ENCODE data around the gene ELL.

ELL gene

DNA sequence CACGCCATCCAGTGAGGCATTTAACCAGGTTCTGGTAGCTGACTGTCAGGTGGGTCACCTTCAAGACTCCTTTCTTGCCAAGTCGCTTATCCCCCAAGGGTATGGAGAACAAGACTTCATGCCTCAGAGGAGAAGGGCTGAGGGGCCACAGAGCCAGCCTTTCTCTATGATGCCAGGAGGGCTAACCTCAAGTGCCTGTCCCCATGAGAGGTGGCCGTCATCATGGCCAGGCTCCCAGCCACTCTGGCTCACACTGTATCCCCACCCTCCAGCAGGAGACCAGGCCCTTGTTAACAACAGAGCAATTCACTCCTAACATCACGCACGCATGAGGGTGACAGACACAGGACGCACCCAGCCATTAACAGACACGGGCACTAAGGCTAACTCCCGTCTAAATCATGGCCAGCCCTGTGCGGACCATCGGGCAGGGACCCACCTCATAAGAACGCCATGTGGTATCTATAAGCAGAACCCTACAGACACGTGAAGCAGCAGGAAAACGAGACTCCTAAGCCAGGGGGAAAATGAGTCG is 45.3 kb downstream of the ELL start:
- ATAC-seq (replicated peaks; ENCODE audit: extremely low read depth, poor library complexity, severe bottlenecking): no peak
- Mint-ChIP-seq H3K4me1 (peaks cover 83% of the 10 kb centered on the region), H3K4me3 (peak overlapping the region; percentile 48), H3K9me3 (no peaks in the 10 kb centered on the region), H3K36me3 (ENCODE audit: insufficient read depth) (peaks cover 36% of the 10 kb centered on the region), H3K27me3 (no peaks in the 10 kb centered on the region), H3K27ac (ENCODE audit: low read depth) (peak overlapping the region; percentile 99)
- no peak for DNase-seq (ENCODE audit: low spot score in 2 of 2)

DNA sequence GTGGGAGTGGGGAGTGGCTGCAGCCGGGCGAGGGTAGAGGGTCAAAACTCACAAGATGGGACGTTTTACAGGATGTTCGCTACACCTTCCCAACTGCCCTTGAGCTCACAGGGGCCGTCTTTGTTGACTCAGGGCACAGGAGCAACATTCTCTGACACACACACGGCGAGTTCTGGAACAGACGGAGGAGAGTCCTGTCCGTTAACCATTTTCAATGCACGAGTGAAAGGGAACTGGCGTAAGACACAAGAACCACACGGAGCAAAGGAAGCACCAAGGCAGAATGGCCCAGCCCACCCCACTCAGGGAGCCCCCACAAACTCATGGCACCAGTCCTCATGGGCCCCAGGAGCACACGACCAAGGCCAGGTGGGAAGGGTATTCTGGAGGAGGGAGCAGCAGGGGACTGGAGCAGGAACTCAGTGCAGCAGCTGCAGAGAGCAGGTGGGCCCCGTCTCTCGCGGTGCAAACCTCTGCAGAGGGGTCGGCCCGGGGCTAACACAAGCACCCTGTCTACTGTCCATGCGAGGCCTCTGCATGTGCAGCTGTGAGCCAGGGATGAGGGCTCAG is 46.0 kb downstream of the ELL start:
- no peak for DNase-seq (ENCODE audit: low spot score in 2 of 2)
- H3K27ac Mint-ChIP-seq (ENCODE audit: low read depth): peak overlapping the region; percentile 99
- ATAC-seq (replicated peaks; ENCODE audit: extremely low read depth, poor library complexity, severe bottlenecking): no peak
- H3K4me3 Mint-ChIP-seq: peak overlapping the region; percentile 74
- no peaks in the 10 kb centered on the region for H3K9me3 Mint-ChIP-seq
- peaks cover 76% of the 10 kb centered on the region for H3K4me1 Mint-ChIP-seq
- H3K27me3 Mint-ChIP-seq: no peaks in the 10 kb centered on the region
- peaks cover 39% of the 10 kb centered on the region for H3K36me3 Mint-ChIP-seq (ENCODE audit: insufficient read depth)

DNA sequence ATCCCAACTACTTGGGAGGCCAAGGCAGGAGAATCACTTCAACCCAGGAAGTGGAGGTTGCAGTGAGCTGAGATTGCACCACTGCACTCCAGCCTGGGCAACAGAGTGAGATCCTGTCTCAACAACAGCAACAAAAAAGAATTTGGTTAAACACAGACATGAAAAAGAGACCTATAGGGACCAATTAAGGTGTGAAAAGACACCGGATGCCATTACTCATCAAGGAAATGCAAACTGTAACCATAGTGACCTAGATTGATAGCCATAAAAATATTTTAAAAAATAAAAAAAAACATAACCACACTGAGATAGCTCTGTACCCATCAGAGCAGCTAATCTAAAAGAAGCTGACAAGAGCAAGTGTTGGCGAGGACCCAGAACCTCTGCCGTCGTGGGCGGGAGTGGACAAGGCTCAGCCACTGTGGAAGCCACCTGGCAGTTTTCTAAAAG is 46.8 kb downstream of the ELL start:
- ATAC-seq (replicated peaks; ENCODE audit: extremely low read depth, poor library complexity, severe bottlenecking) (peak; percentile 93), DNase-seq (ENCODE audit: low spot score in 2 of 2) (peak in 1 of 2 donors; percentile 46)
- peaks cover 37% of the 10 kb centered on the region for H3K36me3 Mint-ChIP-seq (ENCODE audit: insufficient read depth)
- no peaks in the 10 kb centered on the region for H3K9me3 Mint-ChIP-seq
- peak overlapping the region; percentile 99 for H3K27ac Mint-ChIP-seq (ENCODE audit: low read depth)
- H3K4me1 Mint-ChIP-seq: peaks cover 79% of the 10 kb centered on the region
- peak overlapping the region; percentile 74 for H3K4me3 Mint-ChIP-seq
- no peaks in the 10 kb centered on the region for H3K27me3 Mint-ChIP-seq

DNA sequence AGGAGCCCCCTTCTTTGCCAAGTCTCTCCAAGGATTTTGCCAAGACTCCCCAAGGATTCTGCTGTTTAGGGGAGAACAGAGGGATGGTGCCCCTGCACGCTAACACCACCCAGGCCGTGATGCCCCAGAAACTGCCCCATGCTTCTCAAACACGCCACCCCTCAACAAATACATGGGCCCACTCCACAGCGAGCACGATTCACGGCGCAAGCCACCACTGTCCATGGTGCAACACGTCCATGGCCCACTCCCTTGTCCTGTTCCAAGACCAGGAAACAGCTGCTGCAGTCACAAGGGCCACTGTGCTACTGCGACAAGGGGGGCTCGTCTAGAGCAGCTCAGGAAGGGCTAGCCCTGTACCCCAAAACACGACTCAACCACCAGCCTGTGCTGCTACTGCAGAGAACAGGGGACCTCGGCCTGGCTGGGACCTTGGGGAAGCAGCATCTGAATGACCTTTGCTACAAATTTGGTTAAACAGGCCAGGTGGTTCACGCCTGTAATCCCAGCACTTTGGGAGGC is 47.4 kb downstream of the ELL start:
- DNase-seq (ENCODE audit: low spot score in 2 of 2) (no peak), ATAC-seq (replicated peaks; ENCODE audit: extremely low read depth, poor library complexity, severe bottlenecking) (no peak)
- Mint-ChIP-seq H3K27ac (ENCODE audit: low read depth) (peak overlapping the region; percentile 99), H3K36me3 (ENCODE audit: insufficient read depth) (peaks cover 35% of the 10 kb centered on the region), H3K27me3 (no peaks in the 10 kb centered on the region), H3K9me3 (no peaks in the 10 kb centered on the region), H3K4me3 (peak overlapping the region; percentile 74), H3K4me1 (peaks cover 74% of the 10 kb centered on the region)

DNA sequence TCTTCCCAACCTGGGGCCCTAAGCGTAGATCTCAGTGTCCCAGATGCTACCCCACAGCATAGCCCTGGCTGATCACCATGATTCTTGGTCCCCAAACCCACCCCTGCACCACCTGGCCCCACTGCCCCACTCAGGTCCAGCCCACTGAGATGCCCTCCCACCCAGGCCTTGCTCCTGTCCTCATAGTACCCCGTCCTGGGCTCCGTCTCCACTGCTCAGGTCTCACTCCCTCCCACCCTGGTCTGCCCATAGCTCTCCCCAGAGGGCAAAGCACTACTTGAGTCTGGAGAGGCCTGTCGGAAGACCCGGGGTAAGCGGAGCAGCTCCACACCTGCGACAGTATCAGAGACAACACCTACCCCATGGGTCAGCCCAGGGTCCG is 48.2 kb downstream of the ELL start:
- Mint-ChIP-seq H3K27ac (ENCODE audit: low read depth) (peak overlapping the region; percentile 99), H3K36me3 (ENCODE audit: insufficient read depth) (peaks cover 35% of the 10 kb centered on the region)

DNA sequence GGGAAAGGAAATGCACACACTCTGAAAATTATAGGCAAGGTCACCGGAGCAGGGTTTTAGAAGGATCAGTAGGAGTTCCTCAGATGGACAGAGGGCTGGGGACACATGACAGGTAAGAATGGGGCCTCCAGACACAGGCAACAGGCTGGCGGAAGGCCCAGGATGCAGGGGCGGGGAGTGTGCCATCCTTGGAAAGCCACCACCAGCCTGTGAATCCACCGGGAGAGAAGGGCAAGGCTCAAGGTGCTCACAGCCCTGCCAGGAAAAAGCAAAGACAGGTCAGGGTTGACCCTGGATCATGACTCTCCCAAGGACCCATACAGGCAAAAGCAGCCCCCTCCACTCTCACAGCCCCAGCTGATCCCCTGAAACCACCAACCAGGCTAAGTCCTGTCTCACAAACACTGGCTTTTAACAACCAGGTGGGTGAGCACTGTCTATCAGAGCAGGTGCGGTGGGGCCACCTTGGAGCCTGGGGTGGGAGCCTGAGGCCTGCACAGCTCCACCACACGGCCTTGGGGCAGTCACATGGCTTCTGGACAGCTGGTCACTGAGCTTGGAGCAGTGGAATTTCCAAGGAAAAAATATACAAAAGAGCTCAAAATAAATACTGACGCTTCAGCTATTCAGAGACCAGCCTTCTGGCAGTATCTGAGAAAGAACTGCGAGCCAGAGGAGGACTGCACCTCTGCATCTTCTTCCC is 48.7 kb downstream of the ELL start:
- no peak for ATAC-seq (replicated peaks; ENCODE audit: extremely low read depth, poor library complexity, severe bottlenecking)
- H3K4me1 Mint-ChIP-seq: peaks cover 68% of the 10 kb centered on the region
- H3K4me3 Mint-ChIP-seq: peak overlapping the region; percentile 2
- H3K36me3 Mint-ChIP-seq (ENCODE audit: insufficient read depth): peaks cover 32% of the 10 kb centered on the region
- no peak for DNase-seq (ENCODE audit: low spot score in 2 of 2)
- H3K27me3 Mint-ChIP-seq: no peaks in the 10 kb centered on the region
- H3K27ac Mint-ChIP-seq (ENCODE audit: low read depth): peak overlapping the region; percentile 99
- H3K9me3 Mint-ChIP-seq: no peaks in the 10 kb centered on the region

More for the DNA sequence above, 48.2 kb downstream of the ELL start:
- no peaks in the 10 kb centered on the region for H3K27me3 Mint-ChIP-seq
- H3K4me1 Mint-ChIP-seq: peaks cover 68% of the 10 kb centered on the region
- no peak for ATAC-seq (replicated peaks; ENCODE audit: extremely low read depth, poor library complexity, severe bottlenecking)
- no peak overlapping the region for H3K4me3 Mint-ChIP-seq
- no peak for DNase-seq (ENCODE audit: low spot score in 2 of 2)
- no peaks in the 10 kb centered on the region for H3K9me3 Mint-ChIP-seq

DNA sequence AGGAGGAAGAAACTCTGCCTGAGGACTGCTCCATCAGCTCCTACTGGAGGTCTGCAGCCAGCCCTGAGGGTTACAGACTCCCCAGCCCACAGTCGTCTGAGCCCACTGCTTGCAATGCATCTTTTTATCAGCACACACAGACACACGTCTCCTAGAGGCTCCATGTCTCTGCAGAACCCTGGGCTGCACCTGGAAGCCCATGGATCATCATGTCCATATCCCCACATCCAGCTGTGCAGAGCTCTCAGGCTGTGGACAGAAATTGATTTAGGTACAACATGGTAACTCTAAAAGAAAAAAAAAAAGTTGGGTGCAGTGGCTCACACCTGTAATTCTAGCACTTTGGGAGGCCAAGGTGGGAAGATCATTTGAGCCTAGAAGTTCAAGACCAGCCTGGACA is 51.1 kb downstream of the ELL start:
- H3K4me1 Mint-ChIP-seq: peaks cover 58% of the 10 kb centered on the region
- no peaks in the 10 kb centered on the region for H3K9me3 Mint-ChIP-seq
- no peak overlapping the region for H3K27ac Mint-ChIP-seq (ENCODE audit: low read depth)
- no peak overlapping the region for H3K4me3 Mint-ChIP-seq
- DNase-seq (ENCODE audit: low spot score in 2 of 2) (no peak), ATAC-seq (replicated peaks; ENCODE audit: extremely low read depth, poor library complexity, severe bottlenecking) (no peak)
- H3K36me3 Mint-ChIP-seq (ENCODE audit: insufficient read depth): peaks cover 29% of the 10 kb centered on the region
- H3K27me3 Mint-ChIP-seq: no peaks in the 10 kb centered on the region

DNA sequence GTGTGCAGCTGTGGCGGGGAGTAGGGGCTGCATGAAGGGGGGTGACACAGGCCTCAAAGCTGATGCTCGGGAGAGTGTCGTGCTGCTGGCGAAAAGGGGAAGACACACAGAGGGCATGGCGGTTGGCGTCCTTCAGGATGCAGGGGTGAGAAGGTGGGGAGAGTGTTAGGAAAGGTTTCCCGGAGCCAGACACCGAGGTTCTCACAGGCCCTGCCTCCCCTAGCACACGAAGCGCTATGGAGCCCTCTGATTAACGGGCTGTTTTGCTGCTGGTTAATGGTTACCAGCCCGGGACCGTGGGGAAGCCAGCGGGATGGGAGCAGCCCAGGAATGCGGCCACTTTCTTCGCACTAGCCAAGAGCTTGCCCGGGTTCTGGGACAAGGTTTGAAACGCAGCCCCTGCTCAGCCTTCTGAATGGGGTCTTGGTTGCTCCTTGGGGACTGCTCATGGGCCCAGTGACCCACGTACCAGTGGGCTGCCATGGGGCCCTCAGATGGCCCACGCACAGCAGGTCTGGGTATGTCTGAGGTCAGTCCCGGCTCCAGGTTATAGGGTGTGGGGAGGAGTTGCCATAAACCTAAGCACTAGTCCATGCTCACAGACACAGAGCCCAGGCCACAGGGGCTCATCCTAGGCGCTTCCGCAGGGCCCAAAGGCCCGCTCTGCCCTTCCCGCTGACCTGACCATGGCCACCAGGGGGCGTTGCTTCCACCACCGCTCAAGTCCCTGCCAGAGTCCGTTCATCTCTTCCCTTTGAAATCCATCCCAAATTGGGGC is 52.6 kb downstream of the ELL start:
- Mint-ChIP-seq H3K27me3 (no peaks in the 10 kb centered on the region), H3K36me3 (ENCODE audit: insufficient read depth) (peaks cover 29% of the 10 kb centered on the region), H3K27ac (ENCODE audit: low read depth) (peak overlapping the region; percentile 85), H3K9me3 (no peaks in the 10 kb centered on the region), H3K4me3 (peak overlapping the region; percentile 40), H3K4me1 (peaks cover 48% of the 10 kb centered on the region)
- DNase-seq (ENCODE audit: low spot score in 2 of 2): peak; percentile 31 to 51
- no peak for ATAC-seq (replicated peaks; ENCODE audit: extremely low read depth, poor library complexity, severe bottlenecking)

DNA sequence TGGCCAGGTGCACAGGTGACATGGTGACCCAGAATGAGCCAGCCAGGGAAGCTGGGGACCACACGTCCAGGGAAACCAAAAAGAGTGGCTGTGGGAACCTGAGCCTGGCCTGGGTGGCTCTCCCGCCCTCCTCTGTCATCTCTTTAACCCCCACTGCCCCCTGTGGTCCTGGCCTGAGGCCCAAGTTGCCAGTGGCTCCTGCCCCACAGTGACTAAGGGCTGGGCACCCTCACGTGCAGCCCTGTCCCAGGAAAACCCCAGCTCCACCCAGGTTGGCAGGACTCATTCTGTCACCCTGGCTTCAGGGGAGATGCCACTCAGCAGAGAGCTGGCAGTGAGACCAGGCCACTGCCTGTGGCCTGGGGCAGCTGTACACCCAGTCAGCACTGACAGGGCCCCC is 53.4 kb downstream of the ELL start:
- no peak for DNase-seq (ENCODE audit: low spot score in 2 of 2)

DNA sequence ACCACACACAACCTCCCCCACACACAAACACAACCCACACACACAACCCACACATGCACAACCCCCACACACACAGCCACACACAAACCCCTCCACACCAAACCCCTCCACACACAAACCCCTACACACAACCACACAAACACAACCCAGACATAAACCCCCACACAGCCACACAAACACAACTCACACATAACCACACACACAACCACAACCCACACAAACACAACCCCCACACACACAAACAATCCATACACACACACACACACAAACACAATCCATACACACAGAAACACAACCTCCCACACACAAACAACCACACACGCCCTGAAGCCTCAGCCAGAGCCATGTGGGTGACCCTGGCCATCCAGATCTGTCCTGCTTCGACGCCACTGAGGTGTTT is 53.9 kb downstream of the ELL start:
- peaks cover 38% of the 10 kb centered on the region for H3K4me1 Mint-ChIP-seq
- no peak overlapping the region for H3K4me3 Mint-ChIP-seq
- peaks cover 29% of the 10 kb centered on the region for H3K36me3 Mint-ChIP-seq (ENCODE audit: insufficient read depth)
- peak overlapping the region; percentile 85 for H3K27ac Mint-ChIP-seq (ENCODE audit: low read depth)
- H3K9me3 Mint-ChIP-seq: no peaks in the 10 kb centered on the region
- H3K27me3 Mint-ChIP-seq: no peaks in the 10 kb centered on the region
- no peak for DNase-seq (ENCODE audit: low spot score in 2 of 2)
- ATAC-seq (replicated peaks; ENCODE audit: extremely low read depth, poor library complexity, severe bottlenecking): no peak

More for the DNA sequence above, 53.4 kb downstream of the ELL start:
- Mint-ChIP-seq H3K4me3 (peak overlapping the region; percentile 40), H3K4me1 (peaks cover 41% of the 10 kb centered on the region), H3K27ac (ENCODE audit: low read depth) (peak overlapping the region; percentile 85), H3K27me3 (no peaks in the 10 kb centered on the region), H3K9me3 (no peaks in the 10 kb centered on the region), H3K36me3 (ENCODE audit: insufficient read depth) (peaks cover 28% of the 10 kb centered on the region)
- no peak for ATAC-seq (replicated peaks; ENCODE audit: extremely low read depth, poor library complexity, severe bottlenecking)

DNA sequence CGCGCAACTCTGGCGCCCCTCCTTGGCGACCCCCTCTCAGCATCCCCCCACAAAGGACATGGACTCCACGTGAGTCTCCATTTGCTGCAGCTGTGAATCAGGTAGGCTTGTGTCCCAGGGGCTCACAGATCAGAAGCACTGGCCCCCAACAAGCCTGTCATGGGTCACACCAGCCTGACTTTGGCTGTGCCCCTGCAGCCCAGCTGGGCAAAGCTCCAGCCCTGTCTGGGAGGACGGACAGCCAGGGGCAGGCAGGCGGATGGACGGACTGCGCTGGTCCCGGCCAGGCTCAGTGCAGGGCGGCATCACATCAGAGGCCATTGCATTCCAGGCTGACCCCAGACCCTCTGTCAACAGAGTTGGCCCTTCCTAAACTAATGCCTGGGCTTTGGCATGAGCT is 55.5 kb downstream of the ELL start:
- Mint-ChIP-seq H3K27ac (ENCODE audit: low read depth) (no peak overlapping the region), H3K4me3 (no peak overlapping the region), H3K9me3 (no peaks in the 10 kb centered on the region), H3K27me3 (no peaks in the 10 kb centered on the region), H3K36me3 (ENCODE audit: insufficient read depth) (peaks cover 29% of the 10 kb centered on the region), H3K4me1 (peaks cover 43% of the 10 kb centered on the region)
- ATAC-seq (replicated peaks; ENCODE audit: extremely low read depth, poor library complexity, severe bottlenecking): no peak
- no peak for DNase-seq (ENCODE audit: low spot score in 2 of 2)

DNA sequence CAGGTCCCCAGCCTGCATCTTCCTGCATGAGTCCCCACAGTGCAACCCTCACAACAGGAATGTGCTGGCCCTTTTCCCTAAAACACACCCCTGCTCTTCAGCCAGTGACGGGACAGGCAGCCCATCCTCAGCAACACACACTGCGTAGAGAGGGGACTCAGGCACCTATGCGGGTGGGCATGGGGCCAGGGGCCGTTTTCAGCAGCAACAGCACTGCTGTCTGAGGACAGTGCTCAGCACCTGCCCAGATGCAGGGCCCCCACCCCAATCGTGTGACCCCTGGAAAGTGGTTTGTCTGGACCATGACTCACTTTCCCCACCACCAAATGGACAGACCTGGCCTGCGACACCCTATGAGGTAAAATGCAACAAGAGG is 55.9 kb downstream of the ELL start:
- no peak for ATAC-seq (replicated peaks; ENCODE audit: extremely low read depth, poor library complexity, severe bottlenecking)
- H3K4me3 Mint-ChIP-seq: no peak overlapping the region
- H3K4me1 Mint-ChIP-seq: peaks cover 43% of the 10 kb centered on the region
- H3K36me3 Mint-ChIP-seq (ENCODE audit: insufficient read depth): peaks cover 28% of the 10 kb centered on the region
- no peak overlapping the region for H3K27ac Mint-ChIP-seq (ENCODE audit: low read depth)
- H3K9me3 Mint-ChIP-seq: no peaks in the 10 kb centered on the region
- no peaks in the 10 kb centered on the region for H3K27me3 Mint-ChIP-seq
- DNase-seq (ENCODE audit: low spot score in 2 of 2): no peak
